Tibial artery (tissue), 4 donors: ENCODE results near the gene CENPT.
A peak's percentile ranks its signal among the peaks of the same experiment; 100 is the strongest.

ENCODE experiments used
- DNase-seq, 2 donors: peaks; one replicate each; pipeline ENCODE4 v3.0.0-alpha.2; 2019
- H3K27ac ChIP-seq, 2 donors: fragments of 200-600 bp; sonication (generic) in 1 of 2; 1 replicate in 1 of 2; 2 replicates in 1 of 2; pipeline ENCODE4 v1.5.1; 2018 to 2019; ENCODE audit warnings: mild to moderate bottlenecking in 1 of 2
- H3K27me3 ChIP-seq, 2 donors: fragments of 200-600 bp; sonication (generic) in 1 of 2; one replicate each; pipeline versions ENCODE4 v1.5.1 to v1.6.0; 2016 to 2019
- H3K36me3 ChIP-seq, 3 donors: fragments of 200-600 bp; sonication (generic) in 2 of 3; one replicate each; pipeline ENCODE4 v1.5.1; 2016 to 2019; ENCODE audit warnings: mild to moderate bottlenecking in 2 of 3
- H3K4me1 ChIP-seq, 4 donors: fragments of 200-600 bp; sonication (generic) in 2 of 4; 1 replicate in 3 of 4; 2 replicates in 1 of 4; pipeline ENCODE4 v1.5.1; 2016 to 2019
- H3K4me3 ChIP-seq, 2 donors: fragments of 200-600 bp; sonication (generic) in 1 of 2; 1 replicate in 1 of 2; 2 replicates in 1 of 2; pipeline ENCODE4 v1.5.1; 2018 to 2019; ENCODE audit warnings: mild to moderate bottlenecking in 2 of 2
- H3K9me3 ChIP-seq, 3 donors: fragments of 200-600 bp; sonication (generic) in 1 of 3; one replicate each; pipeline ENCODE4 v1.5.1; 2016 to 2019
- CTCF ChIP-seq, 2 experiments: fragments of 200-600 bp in 1 of 2; fragments of 450-650 bp in 1 of 2; IDR thresholded peaks; one replicate each; pipeline ENCODE4 v1.5.1; 2017 to 2019; ENCODE audit warnings: antibody characterized with exemption in 2 of 2, mild to moderate bottlenecking in 1 of 2, moderate library complexity in 1 of 2
- intact Hi-C: fragments of 100-400 bp; cut with DNase I; formaldehyde crosslinking; loops from one replicate; pipeline ENCODE4 v1.15.0; 2023; ENCODE audit warnings: low total_unique reads

Gene CENPT

GRCh38 chr16:67844497-67844896 is 3.0 kb downstream of the CENPT start:
- no peak for DNase-seq
- no peaks in the 10 kb centered on the region for H3K9me3 ChIP-seq
- peak overlapping the region; percentile 66 to 81 for H3K4me3 ChIP-seq
- no peaks in the 10 kb centered on the region for H3K27me3 ChIP-seq
- no peaks in the 10 kb centered on the region for H3K36me3 ChIP-seq
- intact Hi-C loops = no loop called here
- peaks cover 15 to 61% (median 49%) of the 10 kb centered on the region in 4 donors for H3K4me1 ChIP-seq
- TF ChIP-seq CTCF (IDR thresholded peaks at IDR 0.05) = peak in 1 of 2 experiments; percentile 15
- H3K27ac ChIP-seq = peak overlapping the region; percentile 97 to 99

GRCh38 chr16:67843343-67843765 is 4.1 kb downstream of the CENPT start:
- no peak for TF ChIP-seq CTCF (IDR thresholded peaks at IDR 0.05)
- H3K4me1 ChIP-seq = peaks cover 15 to 52% (median 42%) of the 10 kb centered on the region in 4 donors
- H3K36me3 ChIP-seq = no peaks in the 10 kb centered on the region
- no peaks in the 10 kb centered on the region for H3K27me3 ChIP-seq
- intact Hi-C loops = no loop called here
- H3K4me3 ChIP-seq = peak overlapping the region; percentile 66 to 81
- no peaks in the 10 kb centered on the region for H3K9me3 ChIP-seq
- DNase-seq = no peak
- H3K27ac ChIP-seq = peak overlapping the region; percentile 97 to 99

GRCh38 chr16:67842509-67843342 is 4.8 kb downstream of the CENPT start:
- Histone ChIP-seq H3K27me3 (no peaks in the 10 kb centered on the region), H3K4me1 (peaks cover 15 to 45% (median 35%) of the 10 kb centered on the region in 4 donors), H3K27ac (peak overlapping the region; percentile 97 to 99), H3K9me3 (no peaks in the 10 kb centered on the region), H3K4me3 (peak overlapping the region; percentile 66 to 81), H3K36me3 (no peaks in the 10 kb centered on the region)
- intact Hi-C loops = no loop called here
- TF ChIP-seq CTCF (IDR thresholded peaks at IDR 0.05) = peak in 1 of 2 experiments; percentile 15
- peak; percentile 50 to 76 for DNase-seq

- no peaks in the 10 kb centered on the region for H3K27me3 ChIP-seq
- H3K9me3 ChIP-seq = no peaks in the 10 kb centered on the region
- no peaks in the 10 kb centered on the region for H3K36me3 ChIP-seq
- peak within 1 kb of the TSS; percentile 66 to 81 for H3K4me3 ChIP-seq
- TF ChIP-seq CTCF (IDR thresholded peaks at IDR 0.05) = peak; percentile 90 to 92
- peak; percentile 91 to 96 for DNase-seq
- intact Hi-C loops = no loop called here
- H3K4me1 ChIP-seq = peaks cover 15 to 42% (median 34%) of the 10 kb centered on the region in 4 donors
- peak within 1 kb of the TSS; percentile 97 to 99 for H3K27ac ChIP-seq
Measured at GRCh38 chr16:67841816-67842508, 5.5 kb downstream of the CENPT start, which contains the start of gene THAP11. TSS of gene THAP11 (plus strand) at chr16:67842320. CDS start at chr16:67842555, 235 bp downstream.

GRCh38 chr16:67841198-67841815 is 6.2 kb downstream of the CENPT start:
- Histone ChIP-seq H3K4me3 (peak overlapping the region; percentile 66 to 81), H3K36me3 (no peaks in the 10 kb centered on the region), H3K27me3 (no peaks in the 10 kb centered on the region), H3K4me1 (peaks cover 15 to 40% (median 34%) of the 10 kb centered on the region in 4 donors), H3K27ac (peak overlapping the region; percentile 97 to 99), H3K9me3 (no peaks in the 10 kb centered on the region)
- no peak for DNase-seq
- TF ChIP-seq CTCF (IDR thresholded peaks at IDR 0.05) = no peak
- intact Hi-C loops = no loop called here
